SJSA1 (cell line): Measurements from ENCODE around the gene AVPR2. TPM values are rescaled to one million over a fixed set of nuclear protein-coding genes. Genes with fewer than 3 reads are reported as not detected.
A peak's percentile ranks its signal among the peaks of the same experiment; 100 is the strongest.

ENCODE experiments used
- DNase-seq, 2 experiments: peaks; one replicate each; pipeline ENCODE4 v3.0.0-alpha.2; 2015 to 2020; ENCODE audit warnings: low spot score in 2 of 2, low read depth in 1 of 2
- H3K27ac ChIP-seq: fragments of 250-450 bp; sonication (Bioruptor Pico); 2 replicates; pipeline ENCODE4 v1.5.1; 2020; ENCODE audit warnings: mild to moderate bottlenecking, moderate library complexity
- H3K27me3 ChIP-seq: fragments of 250-450 bp; sonication (Bioruptor Pico); replicated peaks from 2 replicates; pipeline ENCODE4 v1.5.1; 2020; ENCODE audit warnings: mild to moderate bottlenecking, moderate library complexity
- H3K36me3 ChIP-seq: fragments of 250-450 bp; sonication (Bioruptor Pico); 2 replicates; pipeline ENCODE4 v1.5.1; 2020; ENCODE audit warnings: mild to moderate bottlenecking
- H3K4me1 ChIP-seq: fragments of 250-450 bp; sonication (Bioruptor Pico); replicated peaks from 2 replicates; pipeline ENCODE4 v1.6.1; 2021; ENCODE audit warnings: mild to moderate bottlenecking
- H3K4me3 ChIP-seq: fragments of 250-450 bp; sonication (Bioruptor Pico); 2 replicates; pipeline ENCODE4 v1.5.1; 2020; ENCODE audit warnings: mild to moderate bottlenecking
- H3K9me3 ChIP-seq: fragments of 250-450 bp; sonication (Bioruptor Pico); replicated peaks from 2 replicates; pipeline ENCODE4 v1.5.1; 2020; ENCODE audit warnings: mild to moderate bottlenecking
- total RNA-seq: library from RNA; depleted of rRNA; stranded (reverse); fragments of >200 nt; shearing (Covaris generic); gene quantifications from 2 replicates; pipeline ENCODE4 v1.2.3, GENCODE V29; 2014

The AVPR2 gene
- total RNA-seq, 1 experiment from 2014 or later: not detected

GRCh38 chrX:153931748-153932147 lies 27.3 kb downstream of the AVPR2 start:
- H3K4me1 ChIP-seq: peaks cover 15% of the 10 kb centered on the region

GRCh38 chrX:153932220-153932915 lies 27.9 kb downstream of the AVPR2 start:
- Histone ChIP-seq H3K27ac (no peak overlapping the region), H3K27me3 (no peaks in the 10 kb centered on the region), H3K36me3 (peaks cover 40% of the 10 kb centered on the region), H3K9me3 (no peaks in the 10 kb centered on the region), H3K4me3 (no peak overlapping the region), H3K4me1 (peaks cover 8% of the 10 kb centered on the region)
- no peak for DNase-seq

More at GRCh38 chrX:153931748-153932147, 27.3 kb downstream of the AVPR2 start:
- Histone ChIP-seq H3K9me3 (no peaks in the 10 kb centered on the region), H3K36me3 (peaks cover 40% of the 10 kb centered on the region), H3K27ac (no peak overlapping the region), H3K27me3 (no peaks in the 10 kb centered on the region), H3K4me3 (no peak overlapping the region)
- DNase-seq: no peak

GRCh38 chrX:153933748-153934147 lies 29.3 kb downstream of the AVPR2 start:
- no peak for DNase-seq
- H3K9me3 ChIP-seq: no peaks in the 10 kb centered on the region
- H3K27me3 ChIP-seq: no peaks in the 10 kb centered on the region
- H3K4me3 ChIP-seq: peak overlapping the region; percentile 99
- H3K27ac ChIP-seq: no peak overlapping the region
- H3K36me3 ChIP-seq: peaks cover 40% of the 10 kb centered on the region
- peaks cover 3% of the 10 kb centered on the region; the same call in 1 of the 2 replicates for H3K4me1 ChIP-seq

GRCh38 chrX:153934148-153934761 lies 29.8 kb downstream of the AVPR2 start:
- no peak overlapping the region for H3K27ac ChIP-seq
- H3K4me1 ChIP-seq: peaks cover 3% of the 10 kb centered on the region; the same call in 1 of the 2 replicates
- H3K4me3 ChIP-seq: peak overlapping the region; percentile 99
- no peak for DNase-seq
- no peaks in the 10 kb centered on the region for H3K9me3 ChIP-seq
- no peaks in the 10 kb centered on the region for H3K27me3 ChIP-seq
- H3K36me3 ChIP-seq: peaks cover 36% of the 10 kb centered on the region

- no peaks in the 10 kb centered on the region for H3K9me3 ChIP-seq
- peak within 1 kb of the TSS; percentile 99 for H3K4me3 ChIP-seq
- no peak within 1 kb of the TSS for H3K27ac ChIP-seq
- H3K27me3 ChIP-seq: no peaks in the 10 kb centered on the region
- peak; percentile 51 to 60 for DNase-seq
- peaks cover 36% of the 10 kb centered on the region for H3K36me3 ChIP-seq
- H3K4me1 ChIP-seq: peaks cover 3% of the 10 kb centered on the region; the same call in 1 of the 2 replicates
Observed at GRCh38 chrX:153934762-153935325, 30.4 kb downstream of the AVPR2 start, which contains the start of gene NAA10. Gene NAA10 (minus strand): TSS chrX:153935037. CDS start chrX:153934904, 133 bp downstream.

- Histone ChIP-seq H3K9me3 (no peaks in the 10 kb centered on the region), H3K27ac (no peak overlapping the region)
Observed at GRCh38 chrX:153935326-153935851, 30.9 kb downstream of the AVPR2 start.

GRCh38 chrX:153937056-153937455 lies 32.6 kb downstream of the AVPR2 start:
- DNase-seq: no peak
- Histone ChIP-seq H3K27me3 (no peaks in the 10 kb centered on the region), H3K4me3 (no peak overlapping the region)

More at GRCh38 chrX:153935326-153935851, 30.9 kb downstream of the AVPR2 start:
- DNase-seq: no peak
- Histone ChIP-seq H3K4me3 (0 out of 2 replicates have a peak overlapping the region, but pooled peaks have one; percentile 16), H3K27me3 (no peaks in the 10 kb centered on the region), H3K36me3 (peaks cover 31% of the 10 kb centered on the region), H3K4me1 (peaks cover 3% of the 10 kb centered on the region; the same call in 1 of the 2 replicates)

GRCh38 chrX:153938226-153938786 lies 33.8 kb downstream of the AVPR2 start:
- peaks cover 7% of the 10 kb centered on the region for H3K36me3 ChIP-seq
- H3K4me1 ChIP-seq: peaks cover 3% of the 10 kb centered on the region; the same call in 1 of the 2 replicates
- H3K9me3 ChIP-seq: no peaks in the 10 kb centered on the region
- no peak for DNase-seq
- no peaks in the 10 kb centered on the region for H3K27me3 ChIP-seq
- no peak overlapping the region for H3K27ac ChIP-seq
- H3K4me3 ChIP-seq: no peak overlapping the region

More at GRCh38 chrX:153937056-153937455, 32.6 kb downstream of the AVPR2 start:
- H3K27ac ChIP-seq: no peak overlapping the region
- peaks cover 3% of the 10 kb centered on the region; the same call in 1 of the 2 replicates for H3K4me1 ChIP-seq
- no peaks in the 10 kb centered on the region for H3K9me3 ChIP-seq
- peaks cover 15% of the 10 kb centered on the region for H3K36me3 ChIP-seq

GRCh38 chrX:153939573-153939972 lies 35.1 kb downstream of the AVPR2 start:
- no peak overlapping the region for H3K27ac ChIP-seq

GRCh38 chrX:153941336-153942252 lies 37.1 kb downstream of the AVPR2 start:
- no peaks in the 10 kb centered on the region for H3K27me3 ChIP-seq

More at GRCh38 chrX:153939573-153939972, 35.1 kb downstream of the AVPR2 start:
- no peak for DNase-seq
- H3K36me3 ChIP-seq: peaks cover 2% of the 10 kb centered on the region
- H3K27me3 ChIP-seq: no peaks in the 10 kb centered on the region
- H3K4me3 ChIP-seq: no peak overlapping the region
- H3K9me3 ChIP-seq: no peaks in the 10 kb centered on the region
- H3K4me1 ChIP-seq: 0 out of 2 replicates have a peak, but pooled peaks cover 3% of the 10 kb centered on the region

GRCh38 chrX:153944140-153944799 lies 39.8 kb downstream of the AVPR2 start, which contains the start of gene RENBP:
Gene RENBP (minus strand): TSS chrX:153944643. CDS start chrX:153944610, 33 bp downstream.
- no peak within 1 kb of the TSS for H3K4me3 ChIP-seq
- H3K9me3 ChIP-seq: no peaks in the 10 kb centered on the region
- H3K27ac ChIP-seq: no peak within 1 kb of the TSS
- no peak for DNase-seq
- no peaks in the 10 kb centered on the region for H3K4me1 ChIP-seq
- peaks cover 11% of the 10 kb centered on the region for H3K36me3 ChIP-seq
- no peaks in the 10 kb centered on the region for H3K27me3 ChIP-seq

More at GRCh38 chrX:153941336-153942252, 37.1 kb downstream of the AVPR2 start:
- no peak for DNase-seq
- Histone ChIP-seq H3K4me3 (no peak overlapping the region), H3K4me1 (no peaks in the 10 kb centered on the region), H3K9me3 (no peaks in the 10 kb centered on the region), H3K27ac (no peak overlapping the region), H3K36me3 (no peaks in the 10 kb centered on the region)

- H3K9me3 ChIP-seq: no peaks in the 10 kb centered on the region
- H3K4me1 ChIP-seq: no peaks in the 10 kb centered on the region
- H3K4me3 ChIP-seq: no peak overlapping the region
- peaks cover 15% of the 10 kb centered on the region for H3K36me3 ChIP-seq
- H3K27me3 ChIP-seq: no peaks in the 10 kb centered on the region
- no peak overlapping the region for H3K27ac ChIP-seq
- DNase-seq: no peak
Observed at GRCh38 chrX:153944800-153945150, 40.3 kb downstream of the AVPR2 start.
